SK-N-SH treated with all-trans-retinoic acid at 6 μM for 48 hours (cell line): ENCODE results near the gene NAPA.

ENCODE experiments used
- ARNTL ChIP-seq: fragments of 450-650 bp; formaldehyde crosslinking; IDR thresholded peaks from 2 replicates; pipeline ENCODE4 v1.5.0; 2020; ENCODE audit warnings: low read depth, mild to moderate bottlenecking, moderate library complexity, borderline replicate concordance
- CREB5 ChIP-seq: fragments of 250-450 bp; sonication (Bioruptor Pico); IDR thresholded peaks from 2 replicates; pipeline ENCODE4 v1.5.1; 2020; ENCODE audit warnings: low read depth, mild to moderate bottlenecking, moderate library complexity
- GLIS3 ChIP-seq: fragments of 250-450 bp; sonication (Bioruptor Pico); IDR thresholded peaks from 2 replicates; pipeline ENCODE4 v1.5.0; 2020; ENCODE audit warnings: mild to moderate bottlenecking, moderate library complexity
- ISL1 ChIP-seq: fragments of 250-450 bp; sonication (Bioruptor Pico); IDR thresholded peaks from 2 replicates; pipeline ENCODE4 v2.1.2; 2022; ENCODE audit warnings: mild to moderate bottlenecking, moderate library complexity
- OSR1 ChIP-seq: fragments of 250-450 bp; sonication (Bioruptor Pico); IDR thresholded peaks from 2 replicates; pipeline ENCODE4 v1.8.0; 2022; ENCODE audit warnings: moderate library complexity, mild to moderate bottlenecking, inconsistent platforms
- PATZ1 ChIP-seq: fragments of 250-450 bp; sonication (Bioruptor Pico); IDR thresholded peaks from 2 replicates; pipeline ENCODE4 v1.8.0; 2020; ENCODE audit warnings: mild to moderate bottlenecking, moderate library complexity, borderline replicate concordance
- RARB ChIP-seq: fragments of 250-450 bp; sonication (Bioruptor Pico); IDR thresholded peaks from 2 replicates; pipeline ENCODE4 v1.8.0; 2021; ENCODE audit warnings: mild to moderate bottlenecking, moderate library complexity
- SNAI2 ChIP-seq: fragments of 250-450 bp; sonication (Bioruptor Pico); IDR thresholded peaks from 2 replicates; pipeline ENCODE4 v1.5.0; 2020; ENCODE audit warnings: mild to moderate bottlenecking, moderate library complexity
- TOX ChIP-seq: fragments of 250-450 bp; sonication (Bioruptor Pico); IDR thresholded peaks from 2 replicates; pipeline ENCODE4 v1.8.0; 2021; ENCODE audit warnings: mild to moderate bottlenecking, moderate library complexity, borderline replicate concordance
- ZFP3 ChIP-seq: fragments of 250-450 bp; sonication (Bioruptor Pico); IDR thresholded peaks from 2 replicates; pipeline ENCODE4 v1.5.0; 2020; ENCODE audit warnings: mild to moderate bottlenecking, moderate library complexity
- ZNF70 ChIP-seq: fragments of 450-650 bp; formaldehyde crosslinking; IDR thresholded peaks from 2 replicates; pipeline ENCODE4 v1.5.0; 2020; ENCODE audit warnings: mild to moderate bottlenecking, moderate library complexity
- ZNF8 ChIP-seq: fragments of 450-650 bp; formaldehyde crosslinking; IDR thresholded peaks from 2 replicates; pipeline ENCODE4 v1.5.0; 2020; ENCODE audit warnings: mild to moderate bottlenecking, moderate library complexity

- TF ChIP-seq PATZ1 (CRISPR knock-in tag): no peak
- TF ChIP-seq ZNF70 (CRISPR knock-in tag): no peak
- TF ChIP-seq SNAI2 (CRISPR knock-in tag): no peak
- TF ChIP-seq ARNTL (CRISPR knock-in tag): no peak
- TF ChIP-seq TOX (CRISPR knock-in tag): no peak
- TF ChIP-seq ISL1 (CRISPR knock-in tag): no peak
- TF ChIP-seq ZNF8 (CRISPR knock-in tag): no peak
- no peak for TF ChIP-seq GLIS3 (CRISPR knock-in tag)
- TF ChIP-seq CREB5: no peak
- TF ChIP-seq ZFP3 (CRISPR knock-in tag): no peak
- TF ChIP-seq OSR1 (CRISPR knock-in tag): no peak
- TF ChIP-seq RARB: no peak
Observed at GRCh38 chr19:47509170-47509847, 5.6 kb downstream of the NAPA start.
